Hematopoietic multipotent progenitor cell treated with erythropoietin and hydrocortisone succinate and interleukin-3 and kit ligand, for 15 days (in vitro differentiated cells): ENCODE measurements around the gene POMC.
"Not testable (repeated sequence)": the region's sequence is repeated elsewhere in the genome, so short reads cannot be mapped to it uniquely, and the experiment has no call there.

Experiments
- DNase-seq: peaks from one replicate; pipeline ENCODE4 v3.0.0-alpha.2; 2015; ENCODE audit warnings: low spot score

Gene POMC

GRCh38 chr2:25176541-25177181 lies 8.3 kb upstream of the POMC start:
- no peak for DNase-seq

GRCh38 chr2:25176138-25176537 lies 7.8 kb upstream of the POMC start:
- no peak for DNase-seq

GRCh38 chr2:25174192-25174861 lies 5.9 kb upstream of the POMC start:
- no peak for DNase-seq

GRCh38 chr2:25173719-25174118 lies 5.3 kb upstream of the POMC start:
- DNase-seq = no peak

GRCh38 chr2:25170888-25171287 lies 2.5 kb upstream of the POMC start:
- no peak for DNase-seq

- DNase-seq = no peak
Measured at GRCh38 chr2:25169073-25169470, 692 bp upstream of the POMC start.

GRCh38 chr2:25165992-25166875 lies 2.1 kb downstream of the POMC start:
- peak; percentile 20 for DNase-seq

GRCh38 chr2:25164561-25164960 lies 3.8 kb downstream of the POMC start:
- no peak for DNase-seq

- not testable (repeated sequence) for DNase-seq
Measured at GRCh38 chr2:25162061-25162460, 6.3 kb downstream of the POMC start.

- peak; percentile 45 for DNase-seq
Measured at GRCh38 chr2:25161055-25161781, 7.2 kb downstream of the POMC start.

GRCh38 chr2:25160376-25160775 lies 8.0 kb downstream of the POMC start:
- no peak for DNase-seq

GRCh38 chr2:25159949-25160348 lies 8.4 kb downstream of the POMC start:
- no peak for DNase-seq

- no peak for DNase-seq
Measured at GRCh38 chr2:25158096-25158852, 10.1 kb downstream of the POMC start.

GRCh38 chr2:25155401-25155800 lies 13.0 kb downstream of the POMC start:
- DNase-seq = no peak

- DNase-seq = no peak
Measured at GRCh38 chr2:25151718-25152117, 16.7 kb downstream of the POMC start.

GRCh38 chr2:25150993-25151392 lies 17.4 kb downstream of the POMC start:
- DNase-seq = not testable (repeated sequence)

GRCh38 chr2:25149646-25150045 lies 18.7 kb downstream of the POMC start:
- no peak for DNase-seq

- no peak for DNase-seq
Measured at GRCh38 chr2:25146896-25147295, 21.5 kb downstream of the POMC start.

GRCh38 chr2:25145803-25146202 lies 22.6 kb downstream of the POMC start:
- no peak for DNase-seq

GRCh38 chr2:25141120-25141519 lies 27.3 kb downstream of the POMC start:
- DNase-seq = no peak

- not testable (repeated sequence) for DNase-seq
Measured at GRCh38 chr2:25140535-25140934, 27.8 kb downstream of the POMC start.
